Measurements from ENCODE around the gene DOCK9.

- TF ChIP-seq EZH2phosphoT487 (IDR thresholded peaks at IDR 0.05; ENCODE audit: low read depth, severe bottlenecking, unreplicated experiment) (no peak), CTCF (IDR thresholded peaks at IDR 0.05; ENCODE audit: poor library complexity) (no peak), EZH2 (IDR thresholded peaks at IDR 0.05; ENCODE audit: borderline replicate concordance) (no peak)
Observed at GRCh38 chr13:98854448-98854847, 123.4 kb downstream of the DOCK9 start.

All from hepatocyte (in vitro differentiated cells).